NCI-H345 (cell line): Measurements from ENCODE around the gene CCSER2.
"Not testable (repeated sequence)": the region's sequence is repeated elsewhere in the genome, so short reads cannot be mapped to it uniquely, and the experiment has no call there.

Experiments
- DNase-seq: peaks from one replicate; lab custom pipeline; 2025; lab: John Stamatoyannopoulos, UW

Gene CCSER2

DNA sequence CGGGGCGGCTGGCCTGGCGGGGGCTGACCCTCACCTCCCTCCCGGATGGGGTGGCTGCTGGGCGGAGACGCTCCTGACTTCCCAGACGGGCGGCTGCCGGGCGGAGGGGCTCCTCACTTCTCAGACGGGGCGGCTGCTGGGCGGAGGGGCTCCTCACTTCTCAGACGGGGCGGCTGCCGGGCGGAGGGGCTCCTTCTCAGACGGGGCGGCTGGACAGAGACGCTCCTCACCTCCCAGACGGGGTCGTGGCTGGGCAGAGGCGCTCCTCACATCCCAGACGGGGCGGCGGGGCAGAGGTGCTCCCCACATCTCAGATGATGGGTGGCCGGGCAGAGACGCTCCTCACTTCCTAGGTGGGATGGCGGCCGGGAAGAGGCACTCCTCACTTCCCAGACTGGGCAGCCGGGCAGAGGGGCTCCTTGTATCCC is 19.2 kb downstream of the CCSER2 start:
- DNase-seq: not testable (repeated sequence)

DNA sequence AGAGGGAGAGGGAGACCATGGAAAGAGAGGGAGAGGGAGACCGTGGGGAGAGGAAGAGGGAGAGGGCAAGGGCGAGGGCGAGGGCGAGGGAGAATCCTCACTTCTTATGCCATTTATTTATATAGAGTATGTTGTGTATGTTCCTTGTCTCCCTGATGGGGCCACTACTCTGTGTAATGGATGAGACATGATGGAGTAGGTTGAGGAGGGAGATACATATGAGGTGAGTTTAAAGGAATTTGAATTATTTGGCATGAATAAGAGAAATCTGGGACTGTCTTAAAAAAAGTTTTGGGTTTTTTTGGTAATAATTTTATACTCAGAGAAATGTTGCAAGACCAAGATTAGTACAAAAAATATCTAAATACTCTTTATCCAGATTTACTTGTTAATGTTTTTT is 20.1 kb downstream of the CCSER2 start:
- no peak for DNase-seq

DNA sequence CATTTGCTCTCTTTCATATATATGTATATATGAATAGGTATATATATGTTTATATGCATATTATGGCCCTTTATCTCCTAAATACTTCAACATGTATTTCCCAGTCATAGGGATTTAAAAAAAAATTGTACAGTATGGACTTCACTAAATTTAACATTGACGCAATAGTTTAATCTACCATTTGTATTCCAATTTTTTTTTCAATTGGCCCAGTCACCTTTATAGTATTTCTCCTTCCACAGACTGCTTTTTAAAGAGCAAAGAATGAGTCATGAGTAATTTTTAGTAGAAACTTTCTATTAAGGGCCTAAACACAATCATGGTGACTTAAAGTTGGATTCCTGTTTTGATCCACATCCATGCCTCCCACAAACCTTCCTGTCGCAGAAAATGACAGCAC is 20.5 kb downstream of the CCSER2 start:
- no peak for DNase-seq

GRCh38 chr10:84352251-84352842 is 24.0 kb downstream of the CCSER2 start:
- no peak for DNase-seq

DNA sequence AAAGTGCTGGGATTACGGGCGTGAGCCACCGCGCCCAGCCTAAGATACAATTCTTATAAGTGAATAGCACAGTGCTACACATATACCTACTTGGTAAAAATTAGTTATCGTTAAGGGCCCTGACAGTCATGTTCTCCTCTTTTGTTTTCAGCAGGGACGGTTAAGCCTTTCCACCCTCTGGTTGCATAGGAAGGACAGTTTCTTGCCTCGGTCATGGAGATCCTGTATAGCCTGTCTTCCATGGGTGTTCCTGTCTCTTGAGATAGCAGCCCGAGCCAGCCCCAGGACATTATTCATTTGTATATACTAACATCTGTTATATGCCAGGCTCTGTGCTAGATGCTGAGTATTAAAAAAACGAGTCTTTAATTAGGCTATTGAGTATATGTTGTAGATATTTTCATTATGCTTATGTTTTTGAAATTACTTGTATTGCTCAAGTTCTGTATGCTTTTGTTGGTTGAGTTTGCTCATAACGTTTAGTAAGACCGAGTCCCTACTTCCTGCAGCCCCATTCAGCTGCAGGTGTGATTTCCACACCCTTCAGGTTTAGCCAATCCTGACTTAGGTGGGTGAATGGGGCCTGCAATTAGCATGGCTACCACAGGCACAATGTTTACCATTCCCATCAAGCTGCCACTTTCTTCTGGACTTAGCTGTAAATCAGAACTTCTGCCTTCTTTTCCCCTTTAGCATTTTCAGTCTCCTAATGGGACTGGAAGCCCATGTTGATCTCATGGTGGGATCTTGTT is 24.8 kb downstream of the CCSER2 start:
- DNase-seq: no peak

- DNase-seq: no peak
These were observed 26.2 kb downstream of the CCSER2 start for GRCh38 chr10:84354623-84355022.

DNA sequence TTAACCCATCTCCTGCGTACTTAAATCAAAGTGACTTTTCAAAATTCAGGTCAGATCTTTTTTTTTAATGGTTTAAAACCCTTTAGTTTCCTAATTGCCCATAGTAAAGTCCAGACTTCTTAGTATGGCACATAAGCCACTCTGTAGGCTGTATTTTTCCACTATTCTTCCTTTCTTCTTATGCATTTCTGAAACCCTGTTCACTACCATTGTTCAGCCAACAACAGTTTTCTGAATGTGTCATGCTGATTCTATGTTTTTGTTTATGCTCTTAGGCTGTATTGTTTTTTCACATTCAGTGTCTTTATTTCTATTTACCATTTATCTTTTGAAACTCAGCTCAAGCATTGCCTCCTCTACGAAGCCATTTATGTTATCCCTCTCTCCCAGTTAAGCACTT is 26.7 kb downstream of the CCSER2 start:
- no peak for DNase-seq

GRCh38 chr10:84356928-84357327 is 28.5 kb downstream of the CCSER2 start:
- DNase-seq: no peak

DNA sequence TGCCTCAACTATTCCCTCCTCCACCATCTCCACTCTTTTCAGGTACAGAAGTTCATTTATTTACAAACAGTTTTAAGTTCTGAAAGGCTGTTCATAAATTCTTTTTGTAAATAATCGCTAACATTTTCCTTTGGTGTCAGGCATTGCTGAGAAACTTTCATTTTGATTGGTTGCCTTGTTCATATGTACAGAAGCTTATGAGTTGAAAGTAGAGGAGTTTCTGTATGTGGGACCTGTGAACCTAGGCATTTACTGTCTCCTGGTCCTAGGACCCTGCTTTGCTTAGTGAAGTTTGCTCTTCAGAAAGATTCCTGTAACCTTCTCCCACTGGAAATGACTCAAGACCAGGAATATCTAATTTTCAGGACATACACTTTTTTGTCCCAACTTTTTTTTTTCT is 30.4 kb downstream of the CCSER2 start:
- no peak for DNase-seq

DNA sequence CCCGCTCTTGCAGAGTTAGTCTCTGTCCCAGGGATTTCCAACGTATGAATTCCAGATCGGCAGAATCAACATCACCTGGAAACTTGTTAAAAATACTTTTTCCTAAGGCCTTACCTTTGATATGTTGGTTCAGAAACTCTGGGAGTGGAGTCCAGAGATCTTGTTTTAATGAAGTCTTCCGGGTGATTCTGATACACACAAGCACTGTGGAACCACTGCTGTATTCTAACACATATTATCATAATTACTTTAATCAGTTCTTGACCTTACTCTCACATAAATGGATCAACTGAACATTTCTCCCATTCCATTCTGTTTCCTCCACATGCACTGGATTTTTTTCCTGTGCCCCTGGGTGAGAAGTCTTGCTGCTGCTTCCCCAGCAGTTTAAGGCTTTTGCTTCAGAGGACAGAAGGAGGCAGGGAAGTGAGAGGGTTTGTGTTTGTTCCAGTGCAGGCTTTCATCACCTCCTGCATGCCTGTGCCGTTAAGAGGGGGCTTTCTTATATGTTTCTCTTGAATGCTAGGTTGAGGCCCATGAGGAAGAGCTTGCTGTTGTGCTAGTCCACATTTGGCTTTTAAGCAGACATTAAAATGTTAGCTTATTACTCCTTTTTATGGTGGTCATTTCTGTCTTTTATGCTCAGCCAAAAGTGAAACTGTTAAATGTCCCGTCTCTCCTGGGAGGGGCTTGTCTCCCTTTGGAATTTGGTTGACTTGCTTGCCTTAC is 32.4 kb downstream of the CCSER2 start:
- no peak for DNase-seq

DNA sequence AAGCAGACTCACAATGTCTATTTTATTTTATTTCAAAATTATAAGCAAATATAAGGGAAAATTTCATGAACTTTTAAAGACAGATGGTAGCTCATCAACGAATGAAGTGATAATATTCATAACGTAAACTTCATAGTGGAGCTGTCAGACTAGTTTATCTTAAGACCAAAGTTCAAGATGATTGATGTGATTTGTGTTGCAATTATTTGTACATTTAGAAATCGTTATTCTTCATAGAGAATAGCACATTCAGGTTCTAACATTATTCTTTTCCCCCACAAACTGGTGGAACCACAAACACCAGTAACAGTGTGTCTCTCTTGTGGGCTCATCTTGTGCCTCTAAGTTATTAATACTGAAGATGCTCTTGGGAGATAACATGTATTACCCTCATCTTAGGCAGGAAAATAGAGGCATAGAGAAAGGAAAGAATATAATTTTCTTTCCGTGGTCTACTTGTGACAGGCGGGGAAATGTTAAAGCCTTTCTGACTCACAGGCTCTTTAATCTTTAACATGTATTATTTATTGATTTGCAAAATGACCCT is 37.0 kb downstream of the CCSER2 start:
- DNase-seq: no peak

GRCh38 chr10:84366041-84366440 is 37.7 kb downstream of the CCSER2 start:
- DNase-seq: no peak

GRCh38 chr10:84367256-84367655 is 38.9 kb downstream of the CCSER2 start:
- DNase-seq: no peak

- no peak for DNase-seq
These were observed 40.4 kb downstream of the CCSER2 start for GRCh38 chr10:84368828-84369227.

GRCh38 chr10:84370283-84370682 is 41.9 kb downstream of the CCSER2 start:
- DNase-seq: no peak

- DNase-seq: no peak
These were observed 43.6 kb downstream of the CCSER2 start for GRCh38 chr10:84371944-84372343.

GRCh38 chr10:84373000-84373399 is 44.6 kb downstream of the CCSER2 start:
- DNase-seq: no peak

DNA sequence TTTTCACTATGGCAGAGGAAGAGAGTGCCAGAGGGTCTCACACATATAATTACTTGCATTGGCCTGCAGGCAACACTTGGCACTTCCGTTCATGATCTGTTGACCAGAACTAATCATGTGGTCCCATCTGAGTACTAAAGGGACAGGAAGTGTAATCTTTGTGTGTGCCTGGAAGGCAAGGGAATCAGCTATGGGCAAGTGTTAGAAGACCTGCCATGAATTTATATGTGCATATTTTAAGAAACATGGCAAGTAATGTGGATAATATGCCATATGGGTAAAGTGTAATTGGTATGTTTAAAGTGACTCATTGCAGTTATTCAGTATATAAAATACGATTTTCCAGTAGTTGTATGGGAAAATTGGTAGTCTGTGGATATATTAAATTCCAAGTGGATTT is 46.1 kb downstream of the CCSER2 start:
- DNase-seq: no peak

GRCh38 chr10:84375011-84375410 is 46.6 kb downstream of the CCSER2 start:
- peak; percentile 34 for DNase-seq

- DNase-seq: no peak
These were observed 47.5 kb downstream of the CCSER2 start for GRCh38 chr10:84375881-84376280.

DNA sequence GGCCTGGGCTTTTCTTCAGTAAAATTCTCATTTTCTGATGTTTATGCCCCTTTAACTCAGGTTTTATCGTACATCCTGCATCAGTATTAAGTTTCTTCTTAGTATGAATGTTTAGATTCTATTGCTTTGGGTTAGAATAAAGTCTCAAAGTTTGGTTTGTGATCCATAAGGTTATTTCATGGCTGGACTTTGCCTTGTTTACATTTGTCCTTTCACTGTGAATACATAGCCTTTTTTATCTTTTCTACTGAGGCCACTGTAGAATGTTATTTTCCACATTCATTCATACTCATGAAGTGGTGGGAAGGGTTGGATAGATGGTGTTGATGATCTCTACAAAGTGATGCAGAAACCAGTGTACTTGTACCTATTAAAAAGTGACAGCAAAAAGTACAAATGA is 59.8 kb downstream of the CCSER2 start:
- no peak for DNase-seq

DNA sequence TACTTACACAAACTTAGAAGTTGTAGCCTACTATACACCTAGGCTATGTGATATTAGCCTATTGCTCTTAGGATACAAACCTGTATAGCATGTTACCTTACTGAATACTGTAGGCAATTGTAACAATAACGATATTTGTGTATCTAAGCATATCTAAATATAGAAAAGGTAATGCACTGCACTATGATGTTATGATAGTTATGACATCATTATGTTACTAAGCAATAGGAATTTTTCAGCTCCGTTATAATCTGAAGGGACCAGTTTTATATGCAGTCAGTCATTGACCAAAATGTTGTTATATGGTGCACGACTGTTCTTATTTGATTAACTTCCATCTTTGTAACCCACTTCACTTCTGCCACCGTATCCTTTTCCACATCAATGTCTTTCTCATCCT is 62.0 kb downstream of the CCSER2 start:
- DNase-seq: no peak

GRCh38 chr10:84391326-84391725 is 62.9 kb downstream of the CCSER2 start:
- no peak for DNase-seq
